ENCODE results near the gene POU2F1. TPM values are rescaled to one million over a fixed set of nuclear protein-coding genes. Genes with fewer than 3 reads are reported as not detected.

POU2F1 gene
- total RNA-seq, 1 experiment from 2014 or later = 28.5 TPM

- no TSS peak for BruUV-seq (replicated peaks)
- intact Hi-C loops (cut with micrococcal nuclease; ENCODE audit: unreplicated experiment) = no loop called here
- H4K20me1 ChIP-seq (ENCODE audit: insufficient read depth) = no peaks in the 10 kb centered on the region
These were observed 124.7 kb downstream of the POU2F1 start for GRCh38 chr1:167345386-167345733.

GRCh38 chr1:167357305-167357704, 136.6 kb downstream of the POU2F1 start:
- CTCF ChIA-PET = no interaction called here
- BruUV-seq (replicated peaks) = no TSS peak
- TF ChIP-seq CTCF (conservative IDR thresholded peaks at IDR 0.05) (no peak), EZH2 (IDR thresholded peaks at IDR 0.05; ENCODE audit: low read depth) (no peak)
- peaks cover 7% of the 10 kb centered on the region; the same call in 1 of the 2 replicates for H3F3A ChIP-seq (ENCODE audit: insufficient read depth, low read depth)
- H3K4me3 ChIP-seq = no peak overlapping the region
- H3K4me1 ChIP-seq (replicated peaks; ENCODE audit: insufficient read depth) = no peaks in the 10 kb centered on the region
- peaks cover 3% of the 10 kb centered on the region; the same call in 1 of the 2 replicates for H4K20me1 ChIP-seq (ENCODE audit: insufficient read depth)
- H3K9me3 ChIP-seq (ENCODE audit: insufficient read depth, low read depth) = no peaks in the 10 kb centered on the region
- no peaks in the 10 kb centered on the region for H3K9me2 ChIP-seq (ENCODE audit: insufficient read depth)
- POLR2A ChIA-PET (ENCODE audit: unreplicated experiment) = no interaction called here
- H3K36me3 ChIP-seq (ENCODE audit: low read depth) = no peaks in the 10 kb centered on the region
- H2AFZ ChIP-seq = no peak overlapping the region
- intact Hi-C loops (cut with micrococcal nuclease; ENCODE audit: unreplicated experiment) = no loop called here
- no peak overlapping the region for H3K4me2 ChIP-seq
- no peak for DNase-seq
- H3K79me2 ChIP-seq (ENCODE audit: low read depth) = peaks cover 32% of the 10 kb centered on the region
- no peak overlapping the region for H3K27ac ChIP-seq
- no peaks in the 10 kb centered on the region for H3K27me3 ChIP-seq (ENCODE audit: insufficient read depth, low read depth)

More at GRCh38 chr1:167345386-167345733, 124.7 kb downstream of the POU2F1 start:
- CTCF ChIA-PET = no interaction called here
- no peaks in the 10 kb centered on the region for H3K36me3 ChIP-seq (ENCODE audit: low read depth)
- no peaks in the 10 kb centered on the region for H3K4me1 ChIP-seq (replicated peaks; ENCODE audit: insufficient read depth)
- H3K9me2 ChIP-seq (ENCODE audit: insufficient read depth) = no peaks in the 10 kb centered on the region
- no peak overlapping the region for H3K4me3 ChIP-seq
- H3K4me2 ChIP-seq = no peak overlapping the region
- POLR2A ChIA-PET (ENCODE audit: unreplicated experiment) = no interaction called here
- H2AFZ ChIP-seq = no peak overlapping the region
- H3F3A ChIP-seq (ENCODE audit: insufficient read depth, low read depth) = no peaks in the 10 kb centered on the region
- no peaks in the 10 kb centered on the region for H3K79me2 ChIP-seq (ENCODE audit: low read depth)
- no peak for DNase-seq
- TF ChIP-seq EZH2 (IDR thresholded peaks at IDR 0.05; ENCODE audit: low read depth) (no peak), CTCF (conservative IDR thresholded peaks at IDR 0.05) (no peak)
- no peaks in the 10 kb centered on the region for H3K9me3 ChIP-seq (ENCODE audit: insufficient read depth, low read depth)
- H3K27me3 ChIP-seq (ENCODE audit: insufficient read depth, low read depth) = no peaks in the 10 kb centered on the region
- no peak overlapping the region for H3K27ac ChIP-seq

GRCh38 chr1:167359295-167359694, 138.6 kb downstream of the POU2F1 start:
- Histone ChIP-seq H2AFZ (no peak overlapping the region), H3K9me3 (ENCODE audit: insufficient read depth, low read depth) (no peaks in the 10 kb centered on the region), H3K4me2 (no peak overlapping the region), H3K4me1 (replicated peaks; ENCODE audit: insufficient read depth) (no peaks in the 10 kb centered on the region), H3K27me3 (ENCODE audit: insufficient read depth, low read depth) (no peaks in the 10 kb centered on the region), H3K4me3 (no peak overlapping the region), H3K27ac (no peak overlapping the region), H3K79me2 (ENCODE audit: low read depth) (peaks cover 41% of the 10 kb centered on the region), H3F3A (ENCODE audit: insufficient read depth, low read depth) (0 out of 2 replicates have a peak, but pooled peaks cover 7% of the 10 kb centered on the region), H3K36me3 (ENCODE audit: low read depth) (no peaks in the 10 kb centered on the region), H3K9me2 (ENCODE audit: insufficient read depth) (no peaks in the 10 kb centered on the region), H4K20me1 (ENCODE audit: insufficient read depth) (peaks cover 3% of the 10 kb centered on the region; the same call in 1 of the 2 replicates)
- ChIA-PET CTCF (interaction anchor here (0.7 kb wide), 1 partner anchor 17 kb away, joined by 3 read pairs; no protein-coding TSS in a partner anchor), POLR2A (ENCODE audit: unreplicated experiment) (no interaction called here)
- intact Hi-C loops (cut with micrococcal nuclease; ENCODE audit: unreplicated experiment) = no loop called here
- DNase-seq = no peak
- no peak for TF ChIP-seq CTCF (conservative IDR thresholded peaks at IDR 0.05)
- no peak for TF ChIP-seq EZH2 (IDR thresholded peaks at IDR 0.05; ENCODE audit: low read depth)
- BruUV-seq (replicated peaks) = no TSS peak
